ENCODE data around the gene TMEM121B.
A peak's percentile ranks its signal among the peaks of the same experiment; 100 is the strongest.

The TMEM121B gene

DNA sequence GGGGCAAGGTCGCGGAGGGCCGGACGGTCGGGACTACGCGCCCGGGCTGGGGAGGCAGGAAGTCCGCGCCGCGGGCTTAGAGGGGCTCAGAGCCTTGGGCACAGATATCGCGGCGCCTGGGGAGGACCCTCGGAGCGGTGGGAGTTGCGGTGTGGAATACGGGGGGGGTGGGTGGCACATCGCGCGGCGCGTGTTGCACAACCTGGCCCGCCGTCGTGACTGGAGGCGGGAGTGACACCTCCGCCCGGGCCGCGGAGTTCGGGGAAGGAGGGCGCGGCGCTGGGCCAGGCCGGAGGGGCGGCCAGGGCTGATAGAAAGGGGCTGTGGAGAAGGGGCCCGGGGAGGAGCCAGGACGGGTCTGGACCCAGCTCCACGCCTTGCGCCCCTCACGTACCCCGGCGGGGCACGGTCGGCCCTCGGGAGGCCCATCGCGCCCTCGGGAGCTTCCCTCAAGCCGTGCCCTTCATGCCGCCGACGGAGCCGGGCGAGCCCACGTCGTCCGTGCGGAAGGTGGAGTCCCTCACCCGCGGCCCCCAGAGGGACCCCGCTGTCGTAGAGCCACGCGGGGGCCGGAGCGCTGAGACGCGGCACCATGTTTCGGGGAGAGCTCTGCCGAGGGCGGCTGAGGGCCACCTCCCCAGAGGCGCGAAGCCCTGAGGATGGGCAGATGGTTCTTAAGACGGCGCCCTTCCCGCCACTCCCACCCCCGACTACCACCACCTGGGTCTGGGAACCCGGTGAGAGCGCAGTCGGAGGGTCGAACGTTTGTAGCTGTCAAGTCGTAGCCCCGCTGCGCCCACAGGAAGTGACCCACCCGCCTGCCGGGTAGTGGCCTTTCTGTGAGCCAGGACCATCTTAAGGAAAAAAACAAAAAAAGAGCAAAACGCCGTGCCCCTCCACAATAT is 35.6 kb downstream of the TMEM121B start:
- Histone ChIP-seq H3K4me3 (ENCODE audit: low read depth, low read length) (peak overlapping the region; percentile 76), H3K27ac (peak overlapping the region; percentile 49), H3K36me3 (replicated peaks) (no peaks in the 10 kb centered on the region), H3K27me3 (replicated peaks) (no peaks in the 10 kb centered on the region)
- in situ Hi-C loops (cut with HindIII; ENCODE audit: low pct_ligation_motif_present, low sequenced_read_pairs): no loop called here
- DNase-seq: no peak
- TF ChIP-seq, protein P1, sequence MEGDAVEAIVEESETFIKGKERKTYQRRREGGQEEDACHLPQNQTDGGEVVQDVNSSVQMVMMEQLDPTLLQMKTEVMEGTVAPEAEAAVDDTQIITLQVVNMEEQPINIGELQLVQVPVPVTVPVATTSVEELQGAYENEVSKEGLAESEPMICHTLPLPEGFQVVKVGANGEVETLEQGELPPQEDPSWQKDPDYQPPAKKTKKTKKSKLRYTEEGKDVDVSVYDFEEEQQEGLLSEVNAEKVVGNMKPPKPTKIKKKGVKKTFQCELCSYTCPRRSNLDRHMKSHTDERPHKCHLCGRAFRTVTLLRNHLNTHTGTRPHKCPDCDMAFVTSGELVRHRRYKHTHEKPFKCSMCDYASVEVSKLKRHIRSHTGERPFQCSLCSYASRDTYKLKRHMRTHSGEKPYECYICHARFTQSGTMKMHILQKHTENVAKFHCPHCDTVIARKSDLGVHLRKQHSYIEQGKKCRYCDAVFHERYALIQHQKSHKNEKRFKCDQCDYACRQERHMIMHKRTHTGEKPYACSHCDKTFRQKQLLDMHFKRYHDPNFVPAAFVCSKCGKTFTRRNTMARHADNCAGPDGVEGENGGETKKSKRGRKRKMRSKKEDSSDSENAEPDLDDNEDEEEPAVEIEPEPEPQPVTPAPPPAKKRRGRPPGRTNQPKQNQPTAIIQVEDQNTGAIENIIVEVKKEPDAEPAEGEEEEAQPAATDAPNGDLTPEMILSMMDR (IDR thresholded peaks at IDR 0.05; ENCODE audit: low read depth, low read length, missing control alignments): no peak

DNA sequence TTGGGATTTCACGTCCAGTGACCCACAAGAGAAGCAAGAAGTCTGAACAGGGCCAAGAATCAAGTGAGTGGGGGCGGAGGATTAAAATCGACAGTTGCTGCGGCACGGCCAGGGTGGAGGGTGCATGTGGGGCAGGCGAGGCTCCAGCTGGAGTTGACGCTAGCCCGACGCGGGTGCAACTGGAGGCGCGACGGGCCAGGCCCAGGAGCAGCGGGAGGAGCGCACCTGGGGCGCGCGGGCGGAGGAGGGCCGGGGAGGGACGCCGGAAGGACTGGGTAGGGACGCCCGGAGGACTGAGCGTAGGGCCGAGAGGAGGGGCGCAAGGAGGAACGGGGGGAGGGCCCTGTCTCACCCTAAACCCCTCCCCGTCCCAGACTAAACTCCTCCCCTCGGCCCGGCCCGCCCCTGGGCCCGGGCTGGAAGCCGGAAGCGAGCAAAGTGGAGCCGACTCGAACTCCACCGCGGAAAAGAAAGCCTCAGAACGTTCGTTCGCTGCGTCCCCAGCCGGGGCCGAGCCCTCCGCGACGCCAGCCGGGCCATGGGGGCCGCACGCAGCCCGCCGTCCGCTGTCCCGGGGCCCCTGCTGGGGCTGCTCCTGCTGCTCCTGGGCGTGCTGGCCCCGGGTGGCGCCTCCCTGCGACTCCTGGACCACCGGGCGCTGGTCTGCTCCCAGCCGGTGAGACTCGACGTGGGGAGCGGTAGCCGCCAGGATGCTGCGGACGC is 36.4 kb downstream of the TMEM121B start, which contains the start of gene IL17RA:
IL17RA (plus strand) TSS at position 447 of the 723 bp plus-strand sequence; CDS start at position 539, 92 bp downstream.
- DNase-seq: peak; percentile 66
- TF ChIP-seq, protein P1 (IDR thresholded peaks at IDR 0.05; ENCODE audit: low read depth, low read length, missing control alignments): no peak
- Histone ChIP-seq H3K4me3 (ENCODE audit: low read depth, low read length) (peak within 1 kb of the TSS; percentile 76), H3K36me3 (replicated peaks) (no peaks in the 10 kb centered on the region), H3K27me3 (replicated peaks) (no peaks in the 10 kb centered on the region), H3K27ac (peak within 1 kb of the TSS; percentile 49)
- in situ Hi-C loops (cut with HindIII; ENCODE audit: low pct_ligation_motif_present, low sequenced_read_pairs): no loop called here

DNA sequence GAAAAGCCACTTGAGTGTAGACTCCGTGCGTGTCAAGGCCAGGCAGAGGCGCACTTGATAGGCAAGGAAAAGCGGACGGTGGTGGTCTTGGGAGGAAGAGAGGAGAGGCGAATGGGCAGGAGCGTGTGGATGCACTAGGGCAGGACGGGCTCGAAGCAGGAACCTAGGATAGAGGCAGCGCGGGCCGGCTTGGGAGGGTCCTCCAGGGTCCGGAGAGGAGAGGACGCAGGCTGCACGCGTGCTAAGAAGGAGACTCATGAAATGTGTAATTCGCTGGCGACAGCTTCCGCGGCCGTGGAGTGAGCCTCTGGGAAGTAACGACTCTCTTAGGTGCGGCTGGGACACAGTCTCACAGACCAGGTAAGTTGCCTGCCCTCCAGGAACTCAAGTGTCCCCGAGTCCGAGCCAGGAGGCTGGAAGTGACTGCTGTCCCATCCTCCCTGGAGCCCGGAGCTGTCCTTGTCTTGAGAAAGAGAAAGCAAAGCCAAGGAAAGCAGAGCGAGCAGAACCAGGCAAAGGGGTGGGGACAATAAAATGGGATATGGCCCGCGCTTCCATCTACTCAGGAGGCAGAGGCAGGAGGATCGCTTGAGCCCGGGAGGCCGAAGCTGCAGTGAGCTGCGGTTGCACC is 37.2 kb downstream of the TMEM121B start:
- in situ Hi-C loops (cut with HindIII; ENCODE audit: low pct_ligation_motif_present, low sequenced_read_pairs): no loop called here
- DNase-seq: no peak
- no peak overlapping the region for H3K27ac ChIP-seq
- H3K27me3 ChIP-seq (replicated peaks): no peaks in the 10 kb centered on the region
- no peaks in the 10 kb centered on the region for H3K36me3 ChIP-seq (replicated peaks)
- TF ChIP-seq, protein P1 (IDR thresholded peaks at IDR 0.05; ENCODE audit: low read depth, low read length, missing control alignments): no peak
- no peak overlapping the region for H3K4me3 ChIP-seq (ENCODE audit: low read depth, low read length)

DNA sequence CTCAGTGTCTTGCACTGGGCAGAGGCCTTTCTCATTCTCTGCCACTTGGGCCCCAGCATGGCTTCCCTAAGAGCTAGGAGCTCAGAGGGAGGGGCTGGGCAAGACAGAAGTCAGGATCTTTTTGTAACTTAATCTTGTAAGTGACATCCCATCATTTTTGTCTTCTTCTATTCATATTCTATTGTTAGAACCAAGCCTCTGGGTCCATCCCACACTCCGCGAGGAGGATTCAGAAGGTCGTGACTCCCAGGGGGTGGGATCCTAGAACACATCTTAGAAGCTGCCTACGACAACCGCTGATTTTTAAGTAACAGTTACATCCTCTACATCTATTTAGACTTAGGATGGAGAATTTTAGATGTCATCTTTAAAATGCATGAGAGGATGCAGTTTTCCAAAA is 37.9 kb downstream of the TMEM121B start:
- in situ Hi-C loops (cut with HindIII; ENCODE audit: low pct_ligation_motif_present, low sequenced_read_pairs): no loop called here
- Histone ChIP-seq H3K4me3 (ENCODE audit: low read depth, low read length) (no peak overlapping the region), H3K36me3 (replicated peaks) (no peaks in the 10 kb centered on the region), H3K27ac (no peak overlapping the region), H3K27me3 (replicated peaks) (no peaks in the 10 kb centered on the region)
- TF ChIP-seq, protein P1 (IDR thresholded peaks at IDR 0.05; ENCODE audit: low read depth, low read length, missing control alignments): no peak
- DNase-seq: no peak

DNA sequence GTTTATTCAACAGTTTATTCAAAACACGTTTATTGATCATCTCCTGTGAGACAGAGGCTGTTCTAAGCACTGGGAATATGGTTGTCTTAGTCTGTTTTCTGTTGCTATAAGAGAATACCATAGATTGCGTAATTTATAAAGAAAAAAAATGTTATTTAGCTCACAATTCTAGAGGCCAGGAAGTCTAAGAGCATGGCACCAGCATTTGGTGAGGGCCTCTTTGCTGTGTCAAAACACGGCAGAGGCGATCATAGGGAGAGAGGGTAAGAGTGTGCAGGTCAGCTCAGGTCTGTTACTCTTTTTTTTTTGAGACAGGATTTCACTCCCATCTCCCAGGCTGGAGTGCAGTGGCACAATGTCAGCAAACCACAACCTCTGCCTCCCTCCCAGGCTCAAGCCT is 41.6 kb downstream of the TMEM121B start:
- H3K27me3 ChIP-seq (replicated peaks): no peaks in the 10 kb centered on the region
- TF ChIP-seq, protein P1 (IDR thresholded peaks at IDR 0.05; ENCODE audit: low read depth, low read length, missing control alignments): no peak
- in situ Hi-C loops (cut with HindIII; ENCODE audit: low pct_ligation_motif_present, low sequenced_read_pairs): no loop called here
- H3K27ac ChIP-seq: no peak overlapping the region
- DNase-seq: no peak
- no peak overlapping the region for H3K4me3 ChIP-seq (ENCODE audit: low read depth, low read length)
- H3K36me3 ChIP-seq (replicated peaks): no peaks in the 10 kb centered on the region

Data from brain microvascular endothelial cell (primary cell).